Measurements from ENCODE around the gene IER5. TPM values are rescaled to one million over a fixed set of nuclear protein-coding genes. Genes with fewer than 3 reads are reported as not detected.
"Not testable (repeated sequence)": the region's sequence is repeated elsewhere in the genome, so short reads cannot be mapped to it uniquely, and the experiment has no call there.

IER5 gene
- total and polyA plus RNA-seq, 2 donors (not counting 1 experiment from before 2014, with no cell fraction given), result 19.1 to 42.8 TPM

GRCh38 chr1:181114574-181115367, 26.3 kb downstream of the IER5 start:
- no peak overlapping the region for H3K27ac ChIP-seq (ENCODE audit: insufficient read depth, low read length)
- no peaks in the 10 kb centered on the region for H3K36me3 ChIP-seq (ENCODE audit: control insufficient read depth, insufficient read depth, low read length)
- no peaks in the 10 kb centered on the region for H4K20me1 ChIP-seq (ENCODE audit: control insufficient read depth, extremely low read depth, insufficient read depth, low read length)
- no peak for DNase-seq (ENCODE audit: low read depth in 2 of 2)
- H3K27me3 ChIP-seq (ENCODE audit: control insufficient read depth, insufficient read depth, low read length), result no peaks in the 10 kb centered on the region
- TF ChIP-seq CTCF (conservative IDR thresholded peaks at IDR 0.05 in 1 of 2, IDR thresholded peaks at IDR 0.05 in 1 of 2; ENCODE audit: low read depth in 1 of 2, low read length in 2 of 2) (no peak), EZH2 (IDR thresholded peaks at IDR 0.05; ENCODE audit: low read length, missing control alignments) (no peak)
- no peaks in the 10 kb centered on the region for H3K79me2 ChIP-seq (ENCODE audit: control insufficient read depth, insufficient read depth, low read length)
- no peaks in the 10 kb centered on the region for H3K9me3 ChIP-seq (ENCODE audit: control insufficient read depth, insufficient read depth, low read depth, low read length)
- H2AFZ ChIP-seq (ENCODE audit: low read length), result no peak overlapping the region
- no peak overlapping the region for H3K4me2 ChIP-seq (ENCODE audit: extremely low read depth, insufficient read depth, low read length)
- H3K4me1 ChIP-seq (ENCODE audit: control insufficient read depth, extremely low read depth, insufficient read depth, low read length), result peaks cover 28% of the 10 kb centered on the region
- H3K4me3 ChIP-seq (replicated peaks in 1 of 4; ENCODE audit: control extremely low read depth in 1 of 4, insufficient read depth in 1 of 4, low read depth in 3 of 4, low read length in 4 of 4), result no peak overlapping the region
- no peak overlapping the region for H3K9ac ChIP-seq (ENCODE audit: insufficient read depth, low read length)

- no peaks in the 10 kb centered on the region for H3K36me3 ChIP-seq (ENCODE audit: control insufficient read depth, insufficient read depth, low read length)
- H3K27ac ChIP-seq (ENCODE audit: insufficient read depth, low read length), result no peak overlapping the region
- DNase-seq (ENCODE audit: low read depth in 2 of 2), result no peak
- H3K4me3 ChIP-seq (replicated peaks in 1 of 4; ENCODE audit: control extremely low read depth in 1 of 4, insufficient read depth in 1 of 4, low read depth in 3 of 4, low read length in 4 of 4), result no peak overlapping the region
- no peaks in the 10 kb centered on the region for H3K27me3 ChIP-seq (ENCODE audit: control insufficient read depth, insufficient read depth, low read length)
- H3K9ac ChIP-seq (ENCODE audit: insufficient read depth, low read length), result no peak overlapping the region
- TF ChIP-seq EZH2 (IDR thresholded peaks at IDR 0.05; ENCODE audit: low read length, missing control alignments) (no peak), CTCF (conservative IDR thresholded peaks at IDR 0.05 in 1 of 2, IDR thresholded peaks at IDR 0.05 in 1 of 2; ENCODE audit: low read depth in 1 of 2, low read length in 2 of 2) (no peak)
- no peak overlapping the region for H2AFZ ChIP-seq (ENCODE audit: low read length)
- no peaks in the 10 kb centered on the region for H3K79me2 ChIP-seq (ENCODE audit: control insufficient read depth, insufficient read depth, low read length)
- H3K4me2 ChIP-seq (ENCODE audit: extremely low read depth, insufficient read depth, low read length), result no peak overlapping the region
- no peaks in the 10 kb centered on the region for H3K9me3 ChIP-seq (ENCODE audit: control insufficient read depth, insufficient read depth, low read depth, low read length)
- H4K20me1 ChIP-seq (ENCODE audit: control insufficient read depth, extremely low read depth, insufficient read depth, low read length), result no peaks in the 10 kb centered on the region
- H3K4me1 ChIP-seq (ENCODE audit: control insufficient read depth, extremely low read depth, insufficient read depth, low read length), result peaks cover 27% of the 10 kb centered on the region
Measured at GRCh38 chr1:181115368-181115684, 26.8 kb downstream of the IER5 start.

- not testable (repeated sequence) for H3K9ac ChIP-seq (ENCODE audit: insufficient read depth, low read length)
- peaks cover 27% of the 10 kb centered on the region for H3K4me1 ChIP-seq (ENCODE audit: control insufficient read depth, extremely low read depth, insufficient read depth, low read length)
Measured at GRCh38 chr1:181115971-181116370, 27.5 kb downstream of the IER5 start.

More at GRCh38 chr1:181115971-181116370, 27.5 kb downstream of the IER5 start:
- H3K9me3 ChIP-seq (ENCODE audit: control insufficient read depth, insufficient read depth, low read depth, low read length); H3K79me2 ChIP-seq (ENCODE audit: control insufficient read depth, insufficient read depth, low read length); H2AFZ ChIP-seq (ENCODE audit: low read length); H3K4me3 ChIP-seq (replicated peaks in 1 of 4; ENCODE audit: control extremely low read depth in 1 of 4, insufficient read depth in 1 of 4, low read depth in 3 of 4, low read length in 4 of 4); H3K4me2 ChIP-seq (ENCODE audit: extremely low read depth, insufficient read depth, low read length); H4K20me1 ChIP-seq (ENCODE audit: control insufficient read depth, extremely low read depth, insufficient read depth, low read length); DNase-seq (ENCODE audit: low read depth in 2 of 2); H3K27me3 ChIP-seq (ENCODE audit: control insufficient read depth, insufficient read depth, low read length); H3K36me3 ChIP-seq (ENCODE audit: control insufficient read depth, insufficient read depth, low read length); H3K27ac ChIP-seq (ENCODE audit: insufficient read depth, low read length): not testable (repeated sequence)
